ENCODE data around the gene TBC1D12.
"Not testable (repeated sequence)": the region's sequence is repeated elsewhere in the genome, so short reads cannot be mapped to it uniquely, and the experiment has no call there.

The TBC1D12 gene

GRCh38 chr10:94549221-94549620 lies 146.9 kb downstream of the TBC1D12 start:
- DNase-seq, result no peak

GRCh38 chr10:94567714-94568307 lies 165.5 kb downstream of the TBC1D12 start:
- DNase-seq, result not testable (repeated sequence)

- DNase-seq, result no peak
These were observed 168.7 kb downstream of the TBC1D12 start for GRCh38 chr10:94571081-94571480.

GRCh38 chr10:94571528-94571927 lies 169.2 kb downstream of the TBC1D12 start:
- DNase-seq, result no peak

- no peak for DNase-seq
These were observed 176.4 kb downstream of the TBC1D12 start for GRCh38 chr10:94578790-94579189.

- DNase-seq, result no peak
These were observed 180.8 kb downstream of the TBC1D12 start for GRCh38 chr10:94583124-94583523.

Measured in activated CD4-positive, alpha-beta T cell treated with anti-CD3 and anti-CD28 coated beads for 48 hours (primary cell).